IMR-90 (cell line): ENCODE results near the gene LAMA3. TPM values are rescaled to one million over a fixed set of nuclear protein-coding genes. Genes with fewer than 3 reads are reported as not detected.

ENCODE experiments used
- ATAC-seq: fragments of 200-7000 bp; cut with Tn5 transposase; 2 replicates; pipeline ENCODE4 v1.9.1; 2020; ENCODE audit warnings: low read depth, mild to moderate bottlenecking, moderate library complexity
- BruUV-seq: library from RNA; stranded (reverse); fragments of 400-500 nt; replicated peaks from 2 replicates; lab custom pipeline; 2021; lab: Mats Ljungman, UMichigan
- CTCF ChIA-PET: fragments of 300-600 bp; formaldehyde crosslinking; extraction: SDS; loops from one replicate; lab custom pipeline; 2021; ENCODE audit warnings: antibody characterized with exemption; lab: Yijun Ruan, JAX
- POLR2A ChIA-PET: fragments of 300-600 bp; sonication (Branson Sonifier 250); formaldehyde crosslinking; loops from one replicate; lab custom pipeline; 2022; ENCODE audit warnings: antibody characterized with exemption; ENCODE audit not compliant: unreplicated experiment; lab: Charles Lee
- DNase-seq: peaks from one replicate; pipeline ENCODE4 v3.0.0; 2013
- H2AFZ ChIP-seq: replicated peaks from 2 replicates; pipeline ENCODE3; 2013; ENCODE audit warnings: low read length, mild to moderate bottlenecking; ENCODE audit not compliant: poor library complexity
- H2AK5ac ChIP-seq: 2 replicates; pipeline ENCODE4 v1.6.1; 2013; ENCODE audit warnings: low read depth, low read length, inconsistent platforms
- H2AK9ac ChIP-seq: replicated peaks from 2 replicates; pipeline ENCODE3; 2013; ENCODE audit warnings: mild to moderate bottlenecking, low read depth, low read length, moderate library complexity; ENCODE audit not compliant: poor library complexity
- H2BK120ac ChIP-seq: 2 replicates; pipeline ENCODE4 v1.6.1; 2013; ENCODE audit warnings: low read depth, low read length, inconsistent platforms
- H2BK15ac ChIP-seq: 3 replicates; pipeline ENCODE4 v1.6.1; 2013; ENCODE audit warnings: low read depth, low read length, inconsistent platforms
- H2BK20ac ChIP-seq: 2 replicates; pipeline ENCODE4 v1.6.1; 2013; ENCODE audit warnings: low read depth, mild to moderate bottlenecking, inconsistent platforms, low read length, moderate library complexity
- H2BK5ac ChIP-seq: 2 replicates; pipeline ENCODE4 v1.6.1; 2013; ENCODE audit warnings: mild to moderate bottlenecking, low read depth, low read length, inconsistent platforms; ENCODE audit not compliant: poor library complexity, severe bottlenecking
- H3K14ac ChIP-seq: replicated peaks from 2 replicates; pipeline ENCODE4 v1.6.1; 2013; ENCODE audit warnings: low read depth, low read length, inconsistent platforms
- H3K18ac ChIP-seq: 2 replicates; pipeline ENCODE4 v1.6.1; 2013; ENCODE audit warnings: low read depth, low read length, control low read depth
- H3K23ac ChIP-seq: 2 replicates; pipeline ENCODE4 v1.6.1; 2013; ENCODE audit warnings: low read depth, low read length, inconsistent platforms
- H3K27ac ChIP-seq: 2 replicates; pipeline ENCODE4 v1.5.1; 2013; ENCODE audit warnings: mild to moderate bottlenecking, control low read depth, low read length; ENCODE audit not compliant: insufficient read depth
- H3K27me3 ChIP-seq: 2 replicates; pipeline ENCODE4 v1.6.1; 2013; ENCODE audit warnings: low read length; ENCODE audit not compliant: control insufficient read depth, insufficient read depth
- H3K36me3 ChIP-seq: 2 replicates; pipeline ENCODE4 v1.6.1; 2013; ENCODE audit warnings: low read length, mixed read lengths; ENCODE audit not compliant: control insufficient read depth, insufficient read depth
- H3K4ac ChIP-seq: 2 replicates; pipeline ENCODE4 v1.6.1; 2013; ENCODE audit warnings: low read depth, low read length, inconsistent platforms
- H3K4me1 ChIP-seq: 2 replicates; pipeline ENCODE4 v1.6.1; 2013; ENCODE audit warnings: low read length, mixed read lengths; ENCODE audit not compliant: control insufficient read depth, insufficient read depth
- H3K4me2 ChIP-seq: 2 replicates; pipeline ENCODE4 v1.6.1; 2013; ENCODE audit warnings: low read depth, mild to moderate bottlenecking, control low read depth, low read length, moderate library complexity
- H3K4me3 ChIP-seq: 2 replicates; pipeline ENCODE4 v1.5.1; 2013; ENCODE audit warnings: low read depth, mild to moderate bottlenecking, control low read depth, low read length, moderate library complexity; ENCODE audit not compliant: insufficient read depth
- H3K56ac ChIP-seq: 2 replicates; pipeline ENCODE4 v1.6.1; 2013; ENCODE audit warnings: low read length, inconsistent platforms; ENCODE audit not compliant: insufficient read depth; ENCODE audit errors: extremely low read depth
- H3K79me1 ChIP-seq, 2 experiments: 2 replicates each; pipeline ENCODE4 v1.6.1; 2013; ENCODE audit warnings: low read length in 2 of 2, inconsistent platforms in 1 of 2, low read depth in 1 of 2
- H3K9ac ChIP-seq: 2 replicates; pipeline ENCODE4 v1.6.1; 2013; ENCODE audit warnings: low read depth, low read length, control low read depth
- H3K9me1 ChIP-seq: 2 replicates; pipeline ENCODE4 v1.6.1; 2013; ENCODE audit warnings: low read length, inconsistent platforms; ENCODE audit not compliant: insufficient read depth
- H3K9me3 ChIP-seq: 2 replicates; pipeline ENCODE4 v1.6.1; 2013; ENCODE audit warnings: low read length; ENCODE audit not compliant: control insufficient read depth, insufficient read depth
- H4K20me1 ChIP-seq: 2 replicates; pipeline ENCODE4 v1.6.1; 2013; ENCODE audit warnings: low read length, inconsistent platforms; ENCODE audit not compliant: insufficient read depth
- H4K5ac ChIP-seq: 2 replicates; pipeline ENCODE4 v1.6.1; 2013; ENCODE audit warnings: mild to moderate bottlenecking, low read depth, low read length, control low read depth
- H4K8ac ChIP-seq, 2 experiments: 2 replicates each; pipeline ENCODE4 v1.6.1; 2013; ENCODE audit warnings: low read depth in 2 of 2, low read length in 2 of 2, control low read depth in 1 of 2, inconsistent platforms in 1 of 2
- H4K91ac ChIP-seq: 2 replicates; pipeline ENCODE4 v1.6.1; 2013; ENCODE audit warnings: low read depth, low read length, inconsistent platforms; ENCODE audit not compliant: insufficient read depth
- CEBPB ChIP-seq: IDR thresholded peaks from 2 replicates; pipeline ENCODE4 v1.6.1; 2012; ENCODE audit warnings: low read depth, low read length, improper control_type of control experiment
- CHD1 ChIP-seq: IDR thresholded peaks from 2 replicates; pipeline ENCODE4 v1.6.1; 2012; ENCODE audit warnings: low read depth, low read length, improper control_type of control experiment
- CTCF ChIP-seq: conservative IDR thresholded peaks from 2 replicates; pipeline ENCODE4 v1.5.1; 2012; ENCODE audit warnings: mild to moderate bottlenecking, low read depth, low read length, improper control_type of control experiment
- ELK1 ChIP-seq: fragments of 150-350 bp; IDR thresholded peaks from 2 replicates; pipeline ENCODE4 v1.6.1; 2016; ENCODE audit warnings: low read depth, mild to moderate bottlenecking, low read length, moderate library complexity, borderline replicate concordance
- FOS ChIP-seq: fragments of 150-350 bp; IDR thresholded peaks from 2 replicates; pipeline ENCODE4 v1.6.1; 2016; ENCODE audit warnings: low read depth, low read length
- MAFK ChIP-seq: IDR thresholded peaks from 2 replicates; pipeline ENCODE4 v1.6.1; 2012; ENCODE audit warnings: low read depth, low read length, improper control_type of control experiment
- MAZ ChIP-seq: IDR thresholded peaks from 2 replicates; pipeline ENCODE4 v1.6.1; 2012; ENCODE audit warnings: low read depth, mild to moderate bottlenecking, low read length, improper control_type of control experiment, moderate library complexity, borderline replicate concordance
- MXI1 ChIP-seq: IDR thresholded peaks from 2 replicates; pipeline ENCODE4 v1.6.1; 2012; ENCODE audit warnings: low read depth, mild to moderate bottlenecking, low read length, moderate library complexity, borderline replicate concordance
- NFE2L2 ChIP-seq: fragments of 150-350 bp; IDR thresholded peaks from 2 replicates; pipeline ENCODE4 v1.6.1; 2016; ENCODE audit warnings: low read depth, mild to moderate bottlenecking, low read length
- POLR2A ChIP-seq: IDR thresholded peaks from 2 replicates; pipeline ENCODE4 v1.6.1; 2012; ENCODE audit warnings: mild to moderate bottlenecking, low read depth, low read length
- RAD21 ChIP-seq: IDR thresholded peaks from 2 replicates; pipeline ENCODE4 v1.6.1; 2012; ENCODE audit warnings: low read length, improper control_type of control experiment
- RCOR1 ChIP-seq: IDR thresholded peaks from 2 replicates; pipeline ENCODE4 v1.6.1; 2012; ENCODE audit warnings: mild to moderate bottlenecking, low read length, improper control_type of control experiment; ENCODE audit not compliant: insufficient replicate concordance
- RFX5 ChIP-seq: IDR thresholded peaks from 2 replicates; pipeline ENCODE4 v1.8.0; 2012; ENCODE audit warnings: low read depth, mild to moderate bottlenecking, low read length, moderate library complexity
- SMC3 ChIP-seq: fragments of 150-350 bp; IDR thresholded peaks from 2 replicates; pipeline ENCODE4 v1.6.1; 2016; ENCODE audit warnings: low read depth, mild to moderate bottlenecking, antibody characterized with exemption, low read length, moderate library complexity
- USF2 ChIP-seq: fragments of 150-350 bp; IDR thresholded peaks from 2 replicates; pipeline ENCODE4 v1.6.1; 2017; ENCODE audit warnings: mild to moderate bottlenecking, antibody characterized with exemption, low read length, low read depth
- WGBS, 2 experiments: methylation state at CpG; one replicate each; pipeline versions ENCODE4 v1.1.5 to v1.1.7; 2013; ENCODE audit warnings: missing lambda C conversion rate in 2 of 2; ENCODE audit not compliant: insufficient read length in 1 of 2; ENCODE audit errors: extremely low coverage in 2 of 2; 5-methylcytosine and 5-hydroxymethylcytosine counted together
- dilution Hi-C: fragments of 300-500 bp; cut with HindIII; formaldehyde crosslinking; loops from one replicate; pipeline ENCODE4 v1.14.3; 2018; ENCODE audit warnings: low sequenced_read_pairs; ENCODE audit not compliant: unreplicated experiment
- in situ Hi-C: fragments of 300-500 bp; cut with MboI; formaldehyde crosslinking; loops from 3 replicates; pipeline ENCODE4 v1.14.3; 2019; ENCODE audit warnings: low sequenced_read_pairs, inconsistent platforms, mixed read lengths
- intact Hi-C: fragments of 100-400 bp; cut with micrococcal nuclease; formaldehyde crosslinking; loops from 2 replicates; pipeline ENCODE4 v1.10.0; 2022
- polyA plus RNA-seq, 3 experiments: library from polyadenylated mRNA; depleted of rRNA; stranded (reverse); fragments of >200 nt; gene quantifications; 2 replicates each; pipeline ENCODE4 v1.2.3, GENCODE V29; 2012; ENCODE audit warnings: low replicate concordance in 1 of 3
- total RNA-seq: library from RNA; depleted of rRNA; stranded (reverse); fragments of >200 nt; gene quantifications from 2 replicates; pipeline ENCODE4 v1.2.3, GENCODE V29; 2012

Gene LAMA3
- total and polyA plus RNA-seq, 2 of the 4 experiments (the other 2 are of a cell fraction): 0.18 to 0.19 TPM

GRCh38 chr18:23918395-23919032 is 229.3 kb downstream of the LAMA3 start:
- ChIA-PET POLR2A (interaction anchor here (0.6 kb wide), 1 partner anchor 466 kb away, joined by 3 read pairs; the partner anchor contains the start of gene RIOK3), CTCF (interaction anchor here (0.6 to 2.0 kb wide), 15 partner anchors 9 to 226 kb away, joined by 3 to 8 read pairs (median 3); no protein-coding TSS in a partner anchor)
- Histone ChIP-seq H3K56ac (no peak overlapping the region), H3K4me1 (no peaks in the 10 kb centered on the region), H3K23ac (no peak overlapping the region), H3K36me3 (no peaks in the 10 kb centered on the region), H4K20me1 (no peaks in the 10 kb centered on the region), H3K27me3 (0 out of 2 replicates have a peak, but pooled peaks cover 2% of the 10 kb centered on the region), H4K91ac (no peak overlapping the region), H4K8ac (no peak overlapping the region), H2AK5ac (no peak overlapping the region), H3K18ac (no peak overlapping the region), H3K4ac (no peak overlapping the region), H2BK5ac (no peak overlapping the region), H2AK9ac (no peak overlapping the region), H3K14ac (no peak overlapping the region), H3K9me1 (no peaks in the 10 kb centered on the region), H3K79me1 (no peaks in the 10 kb centered on the region), H3K9me3 (no peaks in the 10 kb centered on the region), H3K4me3 (no peak overlapping the region), H4K5ac (no peak overlapping the region), H3K9ac (no peak overlapping the region), H2AFZ (no peak overlapping the region), H2BK120ac (no peak overlapping the region; the same call in 1 of the 2 replicates), H3K4me2 (no peak overlapping the region), H2BK20ac (peak overlapping the region; percentile 69; the same call in 1 of the 2 replicates), H2BK15ac (no peak overlapping the region; the same call in 2 of the 3 replicates), H3K27ac (no peak overlapping the region)
- in situ Hi-C loops (no loop called here), intact Hi-C loops (loop anchor here (1.0 to 5.0 kb wide), 3 partner anchors 91 to 201 kb away; no protein-coding TSS in a partner anchor), dilution Hi-C loops (no loop called here)
- no TSS peak for BruUV-seq
- DNase-seq (peak; percentile 56), ATAC-seq (peak; percentile 82)
- 92% methylated on average over 2 of the region's 10 CpGs; no CpG with 5 or more reads in 1 of the 2 experiments for WGBS, 2 experiments
- TF ChIP-seq RCOR1: no peak
- TF ChIP-seq USF2: no peak
- TF ChIP-seq CTCF: peak; percentile 72
- no peak for TF ChIP-seq CHD1
- TF ChIP-seq MAFK: no peak
- TF ChIP-seq RFX5: no peak
- TF ChIP-seq RAD21: peak; percentile 64
- no peak for TF ChIP-seq CEBPB
- TF ChIP-seq NFE2L2: no peak
- no peak for TF ChIP-seq POLR2A
- TF ChIP-seq MAZ: no peak
- TF ChIP-seq MXI1: no peak
- no peak for TF ChIP-seq FOS
- TF ChIP-seq ELK1: no peak
- peak; percentile 62 for TF ChIP-seq SMC3
